ENCODE measurements around the gene SUSD4.

The SUSD4 gene

DNA sequence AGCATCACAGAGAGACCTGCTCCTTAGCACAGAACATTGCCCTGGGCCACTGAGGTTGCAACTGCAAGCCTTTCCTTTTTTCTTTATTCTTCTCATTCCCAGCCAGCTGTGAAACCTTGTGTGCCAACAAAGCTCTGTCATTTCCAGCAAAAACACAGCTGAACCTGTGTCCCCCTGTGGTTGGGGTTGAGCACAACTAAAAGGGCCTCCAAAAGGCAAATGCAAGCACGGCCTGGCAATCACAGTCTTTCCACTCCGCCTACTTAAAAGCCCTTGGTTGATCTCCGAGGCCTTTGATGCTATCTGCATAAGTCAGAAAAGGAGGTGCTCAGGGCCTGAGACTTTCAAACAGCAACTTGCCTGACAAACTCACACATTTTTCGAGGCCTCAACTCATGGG is 32.7 kb downstream of the SUSD4 start:
- TF ChIP-seq, protein P1, sequence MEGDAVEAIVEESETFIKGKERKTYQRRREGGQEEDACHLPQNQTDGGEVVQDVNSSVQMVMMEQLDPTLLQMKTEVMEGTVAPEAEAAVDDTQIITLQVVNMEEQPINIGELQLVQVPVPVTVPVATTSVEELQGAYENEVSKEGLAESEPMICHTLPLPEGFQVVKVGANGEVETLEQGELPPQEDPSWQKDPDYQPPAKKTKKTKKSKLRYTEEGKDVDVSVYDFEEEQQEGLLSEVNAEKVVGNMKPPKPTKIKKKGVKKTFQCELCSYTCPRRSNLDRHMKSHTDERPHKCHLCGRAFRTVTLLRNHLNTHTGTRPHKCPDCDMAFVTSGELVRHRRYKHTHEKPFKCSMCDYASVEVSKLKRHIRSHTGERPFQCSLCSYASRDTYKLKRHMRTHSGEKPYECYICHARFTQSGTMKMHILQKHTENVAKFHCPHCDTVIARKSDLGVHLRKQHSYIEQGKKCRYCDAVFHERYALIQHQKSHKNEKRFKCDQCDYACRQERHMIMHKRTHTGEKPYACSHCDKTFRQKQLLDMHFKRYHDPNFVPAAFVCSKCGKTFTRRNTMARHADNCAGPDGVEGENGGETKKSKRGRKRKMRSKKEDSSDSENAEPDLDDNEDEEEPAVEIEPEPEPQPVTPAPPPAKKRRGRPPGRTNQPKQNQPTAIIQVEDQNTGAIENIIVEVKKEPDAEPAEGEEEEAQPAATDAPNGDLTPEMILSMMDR (IDR thresholded peaks at IDR 0.05; ENCODE audit: low read length, missing control alignments): no peak
- no peak overlapping the region for H3K4me3 ChIP-seq (replicated peaks; ENCODE audit: low read depth, low read length)
- DNase-seq (ENCODE audit: low read depth): no peak

DNA sequence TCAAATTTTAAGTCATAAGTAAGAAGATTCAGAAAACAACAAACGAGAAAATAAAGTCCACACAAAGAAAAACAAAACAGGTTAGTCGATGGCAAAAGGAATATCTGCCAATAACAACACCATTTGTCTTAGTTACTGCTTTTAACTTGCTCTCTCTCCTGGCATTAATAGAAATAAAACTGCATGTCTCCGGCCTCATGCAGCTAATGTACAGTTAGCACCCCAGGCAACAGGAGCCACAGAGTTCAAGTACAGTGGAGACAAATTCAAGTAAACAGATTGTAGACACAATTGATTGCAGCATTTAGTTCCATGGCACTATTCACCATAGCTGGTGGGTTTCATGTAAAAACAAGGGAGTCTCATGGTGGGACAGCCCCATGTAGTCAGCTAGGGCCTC is 33.5 kb downstream of the SUSD4 start:
- no peak overlapping the region for H3K4me3 ChIP-seq (replicated peaks; ENCODE audit: low read depth, low read length)
- TF ChIP-seq, protein P1 (IDR thresholded peaks at IDR 0.05; ENCODE audit: low read length, missing control alignments): no peak
- DNase-seq (ENCODE audit: low read depth): no peak

DNA sequence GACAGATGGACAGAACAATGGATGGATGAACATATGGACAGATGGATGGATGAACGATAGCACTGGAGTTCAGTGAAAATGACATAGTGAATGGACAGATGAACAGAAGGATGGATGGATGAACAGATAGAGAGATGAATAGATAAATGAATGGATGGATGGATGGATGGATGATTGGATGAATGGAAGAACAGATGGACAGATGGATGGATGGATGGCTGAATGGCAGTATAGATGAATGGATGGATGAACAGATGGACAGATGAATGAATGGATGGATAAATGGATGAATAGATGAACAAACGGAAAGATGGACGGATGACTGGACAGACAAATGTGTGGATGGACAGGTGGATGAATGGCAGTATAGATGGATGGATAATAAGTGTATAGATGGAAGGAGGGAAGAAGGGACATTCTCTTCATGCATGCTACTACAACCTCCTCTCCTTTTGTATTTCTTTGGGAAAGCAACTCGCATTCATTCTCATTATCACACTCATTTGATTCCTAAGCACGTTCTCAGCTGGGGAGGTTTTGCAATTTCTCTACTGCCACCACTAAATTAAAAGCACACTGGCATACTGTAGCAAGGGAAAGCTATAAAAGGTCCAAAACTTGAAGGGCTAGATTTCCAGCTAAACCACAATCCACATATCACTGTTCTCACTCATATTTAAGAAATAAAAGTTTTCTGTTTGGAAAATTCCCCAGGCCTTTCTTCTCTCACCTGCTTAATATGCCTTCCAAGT is 34.1 kb downstream of the SUSD4 start:
- TF ChIP-seq, protein P1 (IDR thresholded peaks at IDR 0.05; ENCODE audit: low read length, missing control alignments): no peak
- no peak for DNase-seq (ENCODE audit: low read depth)
- no peak overlapping the region for H3K4me3 ChIP-seq (replicated peaks; ENCODE audit: low read depth, low read length)

DNA sequence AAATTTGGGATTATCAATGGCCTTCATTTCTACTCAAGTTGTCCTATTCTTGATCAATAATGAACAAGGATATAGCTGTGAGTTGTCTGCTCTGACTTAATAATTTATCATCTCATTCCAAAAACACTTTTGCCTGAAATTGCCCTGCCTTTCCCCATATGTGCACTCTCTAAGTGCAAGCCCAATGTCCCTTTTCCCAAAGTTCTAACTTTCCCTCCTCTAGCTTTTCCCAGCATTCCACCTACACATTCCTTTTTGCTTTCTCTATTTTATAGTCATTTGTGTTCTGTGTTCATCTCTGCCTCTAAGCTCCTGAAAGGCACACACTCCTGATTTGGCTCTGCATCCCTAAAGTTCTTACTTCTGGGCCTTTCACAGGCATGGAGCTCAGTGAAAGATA is 34.7 kb downstream of the SUSD4 start:
- no peak for DNase-seq (ENCODE audit: low read depth)
- no peak overlapping the region for H3K4me3 ChIP-seq (replicated peaks; ENCODE audit: low read depth, low read length)
- TF ChIP-seq, protein P1 (IDR thresholded peaks at IDR 0.05; ENCODE audit: low read length, missing control alignments): no peak

DNA sequence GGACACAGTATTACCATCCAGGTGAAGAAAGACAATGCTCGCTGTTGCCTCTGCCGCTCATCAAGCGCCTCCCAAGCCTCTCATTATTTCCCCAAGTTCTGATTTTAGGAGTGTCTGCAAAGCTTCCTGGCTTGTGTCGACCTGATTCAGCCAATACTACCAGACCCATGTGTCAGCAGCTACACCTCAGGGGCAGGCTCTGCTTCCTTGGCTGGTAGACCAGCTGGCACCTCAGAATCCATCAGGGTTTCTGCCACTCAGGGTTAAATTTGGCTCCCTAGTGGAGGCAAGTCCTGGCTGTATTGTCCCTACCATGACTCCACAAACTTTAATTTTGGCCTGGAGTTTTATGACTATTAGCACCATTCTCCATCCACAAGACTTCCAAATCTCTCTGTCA is 35.4 kb downstream of the SUSD4 start:
- no peak overlapping the region for H3K4me3 ChIP-seq (replicated peaks; ENCODE audit: low read depth, low read length)
- DNase-seq (ENCODE audit: low read depth): no peak
- TF ChIP-seq, protein P1 (IDR thresholded peaks at IDR 0.05; ENCODE audit: low read length, missing control alignments): no peak

DNA sequence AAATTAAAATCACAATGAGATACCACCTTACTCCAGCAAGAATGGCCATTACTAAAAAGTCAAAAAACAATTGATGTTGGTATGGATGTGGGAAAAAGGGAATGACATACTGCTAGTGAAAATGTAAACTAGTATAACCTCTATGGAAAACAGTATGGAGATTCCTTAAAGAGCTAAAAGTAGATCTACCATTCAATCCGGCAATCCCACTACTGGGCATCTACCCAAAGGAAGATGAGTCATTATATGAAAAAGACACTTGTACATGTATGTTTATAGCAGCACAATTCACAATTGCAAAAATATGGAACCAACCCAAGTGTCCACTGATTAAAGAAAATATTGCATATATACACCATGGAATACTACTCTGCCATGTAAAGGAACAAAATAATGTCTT is 37.2 kb downstream of the SUSD4 start:
- TF ChIP-seq, protein P1 (IDR thresholded peaks at IDR 0.05; ENCODE audit: low read length, missing control alignments): no peak
- no peak overlapping the region for H3K4me3 ChIP-seq (replicated peaks; ENCODE audit: low read depth, low read length)
- no peak for DNase-seq (ENCODE audit: low read depth)

All from fibroblast of pulmonary artery (primary cell).